A673 (cell line): Measurements from ENCODE around the gene TST. TPM values are rescaled to one million over a fixed set of nuclear protein-coding genes. Genes with fewer than 3 reads are reported as not detected.
A peak's percentile ranks its signal among the peaks of the same experiment; 100 is the strongest.

Experiments
- BruUV-seq: library from RNA; stranded (reverse); fragments of 400-500 nt; replicated peaks from 2 replicates; lab custom pipeline; 2021; lab: Mats Ljungman, UMichigan
- CTCF ChIA-PET: fragments of 300-600 bp; sonication (Branson Sonifier 250); formaldehyde crosslinking; loops from one replicate; lab custom pipeline; 2022; ENCODE audit warnings: antibody characterized with exemption; lab: Charles Lee
- POLR2A ChIA-PET: fragments of 300-600 bp; sonication (Branson Sonifier 250); formaldehyde crosslinking; loops from one replicate; lab custom pipeline; 2022; ENCODE audit warnings: antibody characterized with exemption; ENCODE audit not compliant: low non-redundant PET; lab: Charles Lee
- DNase-seq: peaks from one replicate; pipeline ENCODE4 v3.0.0-alpha.2; 2015; ENCODE audit warnings: low spot score
- H3K27ac ChIP-seq: fragments of 200-600 bp; sonication (generic); 2 replicates; pipeline ENCODE4 v1.5.1; 2016; ENCODE audit warnings: mixed run types, low read depth, mild to moderate bottlenecking, mixed read lengths, antibody characterized with exemption, low read length; ENCODE audit not compliant: poor library complexity, severe bottlenecking
- H3K27me3 ChIP-seq: fragments of 200-600 bp; sonication (generic); replicated peaks from 2 replicates; pipeline ENCODE4 v1.6.1; 2017; ENCODE audit warnings: mixed run types, low read depth, mild to moderate bottlenecking, mixed read lengths, antibody characterized with exemption, low read length; ENCODE audit not compliant: insufficient read depth, poor library complexity
- H3K36me3 ChIP-seq: fragments of 200-600 bp; sonication (generic); 2 replicates; pipeline ENCODE4 v1.6.1; 2016; ENCODE audit warnings: mixed run types, mild to moderate bottlenecking, mixed read lengths, antibody characterized with exemption, low read length; ENCODE audit not compliant: insufficient read depth, poor library complexity, severe bottlenecking
- H3K4me1 ChIP-seq: fragments of 200-600 bp; sonication (generic); 2 replicates; pipeline ENCODE4 v1.6.1; 2017; ENCODE audit warnings: mixed run types, mild to moderate bottlenecking, mixed read lengths, antibody characterized with exemption, low read length; ENCODE audit not compliant: insufficient read depth, poor library complexity, severe bottlenecking
- H3K4me3 ChIP-seq: fragments of 200-600 bp; sonication (generic); 2 replicates; pipeline ENCODE4 v1.5.1; 2016; ENCODE audit warnings: low read depth, mixed run types, mild to moderate bottlenecking, mixed read lengths, low read length; ENCODE audit not compliant: poor library complexity, severe bottlenecking
- H3K9me3 ChIP-seq: fragments of 200-600 bp; sonication (generic); 2 replicates; pipeline ENCODE4 v1.6.1; 2016; ENCODE audit warnings: mixed run types, low read depth, mild to moderate bottlenecking, mixed read lengths, antibody characterized with exemption, low read length; ENCODE audit not compliant: poor library complexity, severe bottlenecking
- CTCF ChIP-seq: fragments of 300-800, 200-600 bp; sonication (generic); conservative IDR thresholded peaks from 2 replicates; pipeline ENCODE4 v1.5.1; 2017; ENCODE audit warnings: low read depth, mild to moderate bottlenecking, antibody characterized with exemption, low read length, moderate library complexity, mixed read lengths
- EZH2 ChIP-seq: fragments of 200-600 bp; sonication (generic); IDR thresholded peaks from 2 replicates; pipeline ENCODE4 v1.6.1; 2017; ENCODE audit warnings: borderline replicate concordance, low read depth, mild to moderate bottlenecking, mixed read lengths, antibody characterized with exemption, low read length; ENCODE audit not compliant: poor library complexity, severe bottlenecking
- intact Hi-C: fragments of 100-400 bp; cut with micrococcal nuclease; formaldehyde crosslinking; loops from one replicate; pipeline ENCODE4 v1.10.0; 2022; ENCODE audit not compliant: unreplicated experiment
- total RNA-seq: library from RNA; stranded (reverse); gene quantifications from 2 replicates; pipeline ENCODE4 v1.2.3, GENCODE V29; 2021

TST gene
- total RNA-seq, 1 experiment from 2014 or later: 31.3 TPM

DNA sequence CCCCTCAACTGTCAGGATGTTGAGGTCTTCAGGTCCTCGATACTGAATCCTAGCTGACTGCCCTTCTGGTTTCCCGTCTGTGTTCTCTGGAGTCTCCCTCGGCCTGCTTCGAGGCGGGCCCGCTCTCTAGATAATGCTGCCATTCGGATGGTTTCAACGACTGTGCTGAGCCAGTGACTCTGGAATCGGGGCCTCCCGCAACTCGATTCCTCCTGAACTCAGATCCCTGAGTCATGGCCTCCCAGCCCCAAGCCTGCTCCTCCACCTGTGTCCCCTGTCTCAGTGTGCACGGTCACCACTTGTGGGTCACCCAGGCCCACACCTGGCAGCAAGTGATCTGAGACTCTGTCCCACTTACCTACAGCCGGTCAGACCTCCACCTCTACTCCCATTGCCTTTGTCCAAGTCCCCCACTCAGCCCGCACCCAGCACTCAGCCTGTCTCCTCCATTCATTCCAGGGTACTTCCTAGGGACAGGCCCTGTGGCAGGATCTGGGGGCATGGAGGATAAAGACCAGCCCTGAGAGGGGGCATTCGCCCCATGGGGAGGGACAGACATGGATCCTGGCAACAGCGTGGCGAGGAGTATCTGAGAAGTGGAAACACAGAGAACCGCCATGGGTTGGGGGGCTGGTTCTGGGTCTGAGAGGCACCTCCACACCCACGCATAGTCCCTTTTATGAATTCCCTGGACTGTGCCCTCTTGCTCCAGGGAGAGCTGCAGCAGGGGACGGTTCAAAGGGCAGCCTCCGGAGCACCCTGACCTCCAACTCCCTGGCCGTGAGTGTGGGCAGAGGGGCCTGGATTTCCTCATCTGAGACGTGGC is 14.6 kb upstream of the TST start:
- H3K36me3 ChIP-seq: peaks cover 9% of the 10 kb centered on the region
- no peak overlapping the region for H3K27ac ChIP-seq
- ChIA-PET POLR2A (no interaction called here), CTCF (no interaction called here)
- peaks cover 7% of the 10 kb centered on the region for H3K4me1 ChIP-seq
- no peaks in the 10 kb centered on the region for H3K9me3 ChIP-seq
- intact Hi-C loops: no loop called here
- H3K27me3 ChIP-seq: no peaks in the 10 kb centered on the region
- TF ChIP-seq CTCF: no peak
- TF ChIP-seq EZH2: no peak
- DNase-seq: no peak
- no peak overlapping the region for H3K4me3 ChIP-seq
- BruUV-seq: no TSS peak

GRCh38 chr22:37032535-37033460 is 13.6 kb upstream of the TST start:
- no peak for DNase-seq
- ChIA-PET POLR2A (no interaction called here), CTCF (no interaction called here)
- Histone ChIP-seq H3K27me3 (no peaks in the 10 kb centered on the region), H3K36me3 (peaks cover 12% of the 10 kb centered on the region), H3K4me1 (peaks cover 7% of the 10 kb centered on the region), H3K27ac (peak overlapping the region; percentile 25), H3K4me3 (no peak overlapping the region), H3K9me3 (no peaks in the 10 kb centered on the region)
- intact Hi-C loops: no loop called here
- TF ChIP-seq EZH2 (no peak), CTCF (no peak)
- BruUV-seq: no TSS peak

DNA sequence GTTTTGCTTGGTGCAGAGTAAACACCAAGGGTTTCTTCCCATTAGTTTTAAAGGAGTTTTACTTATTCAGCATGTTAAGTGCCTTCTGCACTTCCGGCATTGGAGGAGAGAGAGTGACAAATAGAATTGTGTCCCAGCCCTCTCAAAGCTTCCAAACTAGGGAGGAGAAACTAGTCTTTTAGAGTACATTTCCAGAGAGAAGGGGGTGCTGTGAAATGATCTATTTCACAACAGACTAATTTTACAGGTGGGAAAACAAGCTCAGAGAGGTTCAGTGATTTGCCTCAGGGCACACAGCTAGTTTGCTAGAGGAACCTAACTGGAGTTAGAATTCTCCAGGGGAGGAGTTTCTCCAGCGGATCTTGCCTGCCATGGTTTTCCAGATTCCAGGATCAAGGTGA is 12.9 kb upstream of the TST start:
- TF ChIP-seq CTCF (no peak), EZH2 (no peak)
- no peaks in the 10 kb centered on the region for H3K27me3 ChIP-seq
- no peak overlapping the region for H3K4me3 ChIP-seq
- H3K36me3 ChIP-seq: peaks cover 18% of the 10 kb centered on the region
- intact Hi-C loops: no loop called here
- H3K9me3 ChIP-seq: no peaks in the 10 kb centered on the region
- POLR2A ChIA-PET: no interaction called here
- H3K27ac ChIP-seq: peak overlapping the region; percentile 25
- DNase-seq: no peak
- CTCF ChIA-PET: interaction anchor here (0.6 kb wide), 1 partner anchor 520 kb away, joined by 4 read pairs; no protein-coding TSS in a partner anchor
- peaks cover 7% of the 10 kb centered on the region for H3K4me1 ChIP-seq
- no TSS peak for BruUV-seq
